Measurements from ENCODE around the gene CNTN5.

Gene CNTN5

GRCh38 chr11:100205926-100206325, 1185.2 kb downstream of the CNTN5 start:
- TF ChIP-seq, protein P1, sequence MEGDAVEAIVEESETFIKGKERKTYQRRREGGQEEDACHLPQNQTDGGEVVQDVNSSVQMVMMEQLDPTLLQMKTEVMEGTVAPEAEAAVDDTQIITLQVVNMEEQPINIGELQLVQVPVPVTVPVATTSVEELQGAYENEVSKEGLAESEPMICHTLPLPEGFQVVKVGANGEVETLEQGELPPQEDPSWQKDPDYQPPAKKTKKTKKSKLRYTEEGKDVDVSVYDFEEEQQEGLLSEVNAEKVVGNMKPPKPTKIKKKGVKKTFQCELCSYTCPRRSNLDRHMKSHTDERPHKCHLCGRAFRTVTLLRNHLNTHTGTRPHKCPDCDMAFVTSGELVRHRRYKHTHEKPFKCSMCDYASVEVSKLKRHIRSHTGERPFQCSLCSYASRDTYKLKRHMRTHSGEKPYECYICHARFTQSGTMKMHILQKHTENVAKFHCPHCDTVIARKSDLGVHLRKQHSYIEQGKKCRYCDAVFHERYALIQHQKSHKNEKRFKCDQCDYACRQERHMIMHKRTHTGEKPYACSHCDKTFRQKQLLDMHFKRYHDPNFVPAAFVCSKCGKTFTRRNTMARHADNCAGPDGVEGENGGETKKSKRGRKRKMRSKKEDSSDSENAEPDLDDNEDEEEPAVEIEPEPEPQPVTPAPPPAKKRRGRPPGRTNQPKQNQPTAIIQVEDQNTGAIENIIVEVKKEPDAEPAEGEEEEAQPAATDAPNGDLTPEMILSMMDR (IDR thresholded peaks at IDR 0.05), result no peak

DNA sequence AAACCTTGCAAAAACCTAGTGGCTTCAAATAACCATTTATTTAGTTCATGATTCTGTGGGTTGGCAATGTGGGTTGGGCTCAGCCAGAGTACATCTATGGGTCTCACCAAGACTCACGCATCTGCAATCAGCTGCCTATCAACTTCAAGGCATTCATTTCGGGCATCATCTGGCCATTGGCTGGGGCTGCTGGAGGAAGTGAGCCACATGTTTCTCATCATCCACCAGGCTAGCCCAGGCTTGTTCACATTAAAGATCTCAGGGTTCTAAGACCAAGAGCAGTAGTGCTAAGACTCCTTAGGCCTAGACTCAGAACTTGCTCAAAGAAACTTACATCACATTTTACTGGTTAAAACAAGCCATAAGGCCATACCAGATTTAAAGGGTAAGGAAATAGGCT, 1187.5 kb downstream of the CNTN5 start:
- TF ChIP-seq, protein P1 (IDR thresholded peaks at IDR 0.05), result no peak

GRCh38 chr11:100214791-100215190, 1194.0 kb downstream of the CNTN5 start:
- TF ChIP-seq, protein P1 (IDR thresholded peaks at IDR 0.05), result no peak

- TF ChIP-seq, protein P1 (IDR thresholded peaks at IDR 0.05), result no peak
Measured at GRCh38 chr11:100220801-100221200, 1200.1 kb downstream of the CNTN5 start.

GRCh38 chr11:100221791-100222190, 1201.0 kb downstream of the CNTN5 start:
- TF ChIP-seq, protein P1 (IDR thresholded peaks at IDR 0.05), result no peak

- TF ChIP-seq, protein P1 (IDR thresholded peaks at IDR 0.05), result no peak
Measured at GRCh38 chr11:100224541-100225034, 1203.8 kb downstream of the CNTN5 start.

DNA sequence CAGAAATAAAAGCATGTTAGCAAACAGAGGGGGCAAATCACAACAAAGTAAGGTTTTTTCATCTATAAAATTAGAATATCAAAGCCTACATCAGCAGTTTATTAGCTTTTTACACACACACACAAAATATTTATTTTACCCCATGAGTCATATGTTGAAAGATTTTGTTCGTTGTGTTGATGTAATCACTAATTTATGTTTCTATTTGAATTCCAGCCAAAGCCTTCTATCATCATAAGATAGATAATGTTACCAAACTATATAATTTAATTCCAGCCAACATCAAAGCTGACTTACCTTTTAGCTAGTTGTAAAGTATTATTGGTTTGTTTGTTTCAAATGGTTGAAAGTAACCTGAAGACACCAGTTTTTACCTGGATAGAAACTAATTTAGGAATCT, 1208.3 kb downstream of the CNTN5 start:
- TF ChIP-seq, protein P1 (IDR thresholded peaks at IDR 0.05), result no peak

GRCh38 chr11:100232006-100232405, 1211.3 kb downstream of the CNTN5 start:
- TF ChIP-seq, protein P1 (IDR thresholded peaks at IDR 0.05), result no peak
